BLaER1 treated with 17β-estradiol and CSF1 and Interleukin-3, amounts not matched to agents 10 nM and 100 nM (cell line): ENCODE results near the gene KRT82.

Experiments used
- H3K27ac ChIP-seq, 11 experiments: shearing (Covaris generic); formaldehyde crosslinking; 2 replicates each; pipeline ENCODE4 v1.8.1; 2022
- H3K27me3 ChIP-seq, 11 experiments: shearing (Covaris generic); formaldehyde crosslinking; 2 replicates each; pipeline ENCODE4 v1.8.1; 2022
- H3K36me3 ChIP-seq, 11 experiments: shearing (Covaris generic); formaldehyde crosslinking; 2 replicates each; pipeline ENCODE4 v1.8.1; 2022
- H3K4me1 ChIP-seq, 10 experiments: shearing (Covaris generic); formaldehyde crosslinking; 2 replicates each; pipeline ENCODE4 v1.8.1; 2022
- H3K4me2 ChIP-seq, 11 experiments: shearing (Covaris generic); formaldehyde crosslinking; 2 replicates each; pipeline ENCODE4 v1.8.1; 2022
- H3K4me3 ChIP-seq, 10 experiments: shearing (Covaris generic); formaldehyde crosslinking; 2 replicates each; pipeline ENCODE4 v1.8.1; 2022
- H3K9ac ChIP-seq, 11 experiments: shearing (Covaris generic); formaldehyde crosslinking; 2 replicates each; pipeline ENCODE4 v1.8.1; 2022
- H3K9me3 ChIP-seq, 11 experiments: shearing (Covaris generic); formaldehyde crosslinking; replicated peaks in 1 of 11; 2 replicates each; pipeline ENCODE4 v1.8.1; 2022
- H4K20me1 ChIP-seq, 11 experiments: shearing (Covaris generic); formaldehyde crosslinking; 2 replicates each; pipeline ENCODE4 v1.8.1; 2022
- Cebpa-rat ChIP-seq, 11 experiments: shearing (Covaris generic); IDR thresholded peaks; 2 replicates each; pipeline ENCODE4 v1.8.1; 2022

KRT82 gene

GRCh38 chr12:52381206-52381605, 24.9 kb downstream of the KRT82 start:
- Histone ChIP-seq H3K9ac (no peak overlapping the region), H3K9me3 (no peaks in the 10 kb centered on the region), H3K36me3 (no peaks in the 10 kb centered on the region), H3K4me3 (no peak overlapping the region), H3K27me3 (no peaks in the 10 kb centered on the region), H4K20me1 (no peaks in the 10 kb centered on the region), H3K4me2 (no peak overlapping the region), H3K27ac (no peak overlapping the region), H3K4me1 (peaks cover 0 to 13% (median 0%) of the 10 kb centered on the region in 10 experiments; a peak in 1 of 20 replicates)
- TF ChIP-seq Cebpa-rat (IDR thresholded peaks at IDR 0.05): no peak

- no peak overlapping the region for H3K4me3 ChIP-seq
- H3K27ac ChIP-seq: no peak overlapping the region
- no peaks in the 10 kb centered on the region for H3K36me3 ChIP-seq
- no peaks in the 10 kb centered on the region for H4K20me1 ChIP-seq
- peaks cover 0 to 13% (median 0%) of the 10 kb centered on the region in 10 experiments; a peak in 1 of 20 replicates for H3K4me1 ChIP-seq
- H3K9ac ChIP-seq: no peak overlapping the region
- no peaks in the 10 kb centered on the region for H3K27me3 ChIP-seq
- no peak overlapping the region for H3K4me2 ChIP-seq
- no peak for TF ChIP-seq Cebpa-rat (IDR thresholded peaks at IDR 0.05)
- H3K9me3 ChIP-seq: no peaks in the 10 kb centered on the region
Observed at GRCh38 chr12:52380271-52380694, 25.9 kb downstream of the KRT82 start.

- no peak overlapping the region for H3K4me3 ChIP-seq
- no peak for TF ChIP-seq Cebpa-rat (IDR thresholded peaks at IDR 0.05)
Observed at GRCh38 chr12:52379536-52379935, 26.6 kb downstream of the KRT82 start.

GRCh38 chr12:52378091-52378490, 28.0 kb downstream of the KRT82 start:
- no peaks in the 10 kb centered on the region for H3K27me3 ChIP-seq
- no peaks in the 10 kb centered on the region for H3K9me3 ChIP-seq
- no peak for TF ChIP-seq Cebpa-rat (IDR thresholded peaks at IDR 0.05)
- peaks cover 0 to 8% (median 0%) of the 10 kb centered on the region in 10 experiments; a peak in 1 of 20 replicates for H3K4me1 ChIP-seq
- no peak overlapping the region for H3K27ac ChIP-seq
- H3K4me3 ChIP-seq: no peak overlapping the region
- no peak overlapping the region for H3K4me2 ChIP-seq
- H3K36me3 ChIP-seq: no peaks in the 10 kb centered on the region
- no peaks in the 10 kb centered on the region for H4K20me1 ChIP-seq
- H3K9ac ChIP-seq: no peak overlapping the region

More at GRCh38 chr12:52379536-52379935, 26.6 kb downstream of the KRT82 start:
- no peaks in the 10 kb centered on the region for H3K27me3 ChIP-seq
- no peaks in the 10 kb centered on the region for H3K36me3 ChIP-seq
- no peak overlapping the region for H3K9ac ChIP-seq
- H3K27ac ChIP-seq: no peak overlapping the region
- no peaks in the 10 kb centered on the region for H4K20me1 ChIP-seq
- H3K4me2 ChIP-seq: no peak overlapping the region
- no peaks in the 10 kb centered on the region for H3K9me3 ChIP-seq
- H3K4me1 ChIP-seq: peaks cover 0 to 13% (median 0%) of the 10 kb centered on the region in 10 experiments; a peak in 1 of 20 replicates

GRCh38 chr12:52377266-52377665, 28.9 kb downstream of the KRT82 start:
- H3K9me3 ChIP-seq: no peaks in the 10 kb centered on the region
- H3K9ac ChIP-seq: no peak overlapping the region
- no peak overlapping the region for H3K4me2 ChIP-seq
- H3K27ac ChIP-seq: no peak overlapping the region
- H3K4me1 ChIP-seq: 0 out of 20 replicates have a peak, but pooled peaks cover 0 to 1% (median 0%) of the 10 kb centered on the region in 10 experiments
- H4K20me1 ChIP-seq: no peaks in the 10 kb centered on the region
- H3K27me3 ChIP-seq: no peaks in the 10 kb centered on the region
- no peak overlapping the region for H3K4me3 ChIP-seq
- H3K36me3 ChIP-seq: no peaks in the 10 kb centered on the region
- no peak for TF ChIP-seq Cebpa-rat (IDR thresholded peaks at IDR 0.05)

- Histone ChIP-seq H3K4me3 (no peak overlapping the region), H3K27me3 (no peaks in the 10 kb centered on the region)
Observed at GRCh38 chr12:52372216-52373154, 33.6 kb downstream of the KRT82 start.

GRCh38 chr12:52371716-52372115, 34.4 kb downstream of the KRT82 start:
- Histone ChIP-seq H3K4me3 (no peak overlapping the region), H3K4me2 (no peak overlapping the region), H3K4me1 (0 out of 20 replicates have a peak, but pooled peaks cover 0 to 4% (median 0%) of the 10 kb centered on the region in 10 experiments), H3K27me3 (no peaks in the 10 kb centered on the region), H3K36me3 (no peaks in the 10 kb centered on the region), H3K27ac (no peak overlapping the region), H4K20me1 (no peaks in the 10 kb centered on the region; a peak in 1 of 22 replicates), H3K9me3 (no peaks in the 10 kb centered on the region), H3K9ac (no peak overlapping the region)
- no peak for TF ChIP-seq Cebpa-rat (IDR thresholded peaks at IDR 0.05)

More at GRCh38 chr12:52372216-52373154, 33.6 kb downstream of the KRT82 start:
- no peak overlapping the region for H3K27ac ChIP-seq
- H3K4me2 ChIP-seq: no peak overlapping the region
- H3K9me3 ChIP-seq: no peaks in the 10 kb centered on the region
- H3K9ac ChIP-seq: no peak overlapping the region
- H3K4me1 ChIP-seq: 0 out of 20 replicates have a peak, but pooled peaks cover 0 to 4% (median 0%) of the 10 kb centered on the region in 10 experiments
- no peak for TF ChIP-seq Cebpa-rat (IDR thresholded peaks at IDR 0.05)
- H3K36me3 ChIP-seq: no peaks in the 10 kb centered on the region
- no peaks in the 10 kb centered on the region; a peak in 1 of 22 replicates for H4K20me1 ChIP-seq

GRCh38 chr12:52370926-52371608, 35.1 kb downstream of the KRT82 start:
- Histone ChIP-seq H3K9ac (no peak overlapping the region), H3K27ac (no peak overlapping the region), H3K9me3 (no peaks in the 10 kb centered on the region), H3K4me2 (no peak overlapping the region), H3K4me1 (0 out of 20 replicates have a peak, but pooled peaks cover 0 to 4% (median 0%) of the 10 kb centered on the region in 10 experiments), H3K4me3 (no peak overlapping the region), H3K36me3 (no peaks in the 10 kb centered on the region), H3K27me3 (no peaks in the 10 kb centered on the region), H4K20me1 (no peaks in the 10 kb centered on the region; a peak in 1 of 22 replicates)
- TF ChIP-seq Cebpa-rat (IDR thresholded peaks at IDR 0.05): no peak

GRCh38 chr12:52369809-52370208, 36.3 kb downstream of the KRT82 start:
- Histone ChIP-seq H3K4me3 (no peak overlapping the region), H3K9me3 (no peaks in the 10 kb centered on the region), H4K20me1 (no peaks in the 10 kb centered on the region; a peak in 1 of 22 replicates), H3K4me2 (no peak overlapping the region), H3K27ac (no peak overlapping the region), H3K4me1 (peaks cover 0 to 8% (median 0%) of the 10 kb centered on the region in 10 experiments; a peak in 2 of 20 replicates), H3K9ac (no peak overlapping the region), H3K27me3 (no peaks in the 10 kb centered on the region), H3K36me3 (no peaks in the 10 kb centered on the region)
- TF ChIP-seq Cebpa-rat (IDR thresholded peaks at IDR 0.05): no peak
